GM18507 (cell line): ENCODE data around the gene TXNIP.

Source experiments
- DNase-seq: peaks from one replicate; pipeline ENCODE4 v3.0.0; 2011; ENCODE audit warnings: low read depth; ENCODE audit not compliant: insufficient read length; ENCODE audit errors: extremely low spot score
- FAIRE-seq: peaks from 2 replicates; lab custom pipeline; 2011; peaks lifted over from hg19 to GRCh38; lab: Jason Lieb, UNC

TXNIP gene

DNA sequence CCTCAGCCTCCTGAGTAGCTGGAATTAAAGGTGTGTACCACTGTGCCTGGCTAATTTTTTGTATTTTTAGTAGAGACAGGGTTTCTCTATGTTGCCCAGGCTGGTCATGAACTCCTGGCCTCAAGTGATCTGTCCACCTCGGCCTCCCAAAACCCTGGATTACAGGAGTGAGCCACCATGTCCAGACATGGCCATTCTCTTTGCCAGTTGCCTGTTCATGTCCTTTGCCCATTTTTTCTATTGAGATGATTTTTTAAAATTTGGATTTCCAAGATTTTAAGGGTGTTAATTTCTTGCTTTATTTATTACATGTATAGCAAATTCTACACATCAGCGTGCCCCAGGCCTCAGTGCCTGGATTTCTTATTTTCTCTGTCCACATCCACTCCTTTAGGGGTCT is 29.1 kb downstream of the TXNIP start:
- FAIRE-seq (no peak), DNase-seq (no peak)

DNA sequence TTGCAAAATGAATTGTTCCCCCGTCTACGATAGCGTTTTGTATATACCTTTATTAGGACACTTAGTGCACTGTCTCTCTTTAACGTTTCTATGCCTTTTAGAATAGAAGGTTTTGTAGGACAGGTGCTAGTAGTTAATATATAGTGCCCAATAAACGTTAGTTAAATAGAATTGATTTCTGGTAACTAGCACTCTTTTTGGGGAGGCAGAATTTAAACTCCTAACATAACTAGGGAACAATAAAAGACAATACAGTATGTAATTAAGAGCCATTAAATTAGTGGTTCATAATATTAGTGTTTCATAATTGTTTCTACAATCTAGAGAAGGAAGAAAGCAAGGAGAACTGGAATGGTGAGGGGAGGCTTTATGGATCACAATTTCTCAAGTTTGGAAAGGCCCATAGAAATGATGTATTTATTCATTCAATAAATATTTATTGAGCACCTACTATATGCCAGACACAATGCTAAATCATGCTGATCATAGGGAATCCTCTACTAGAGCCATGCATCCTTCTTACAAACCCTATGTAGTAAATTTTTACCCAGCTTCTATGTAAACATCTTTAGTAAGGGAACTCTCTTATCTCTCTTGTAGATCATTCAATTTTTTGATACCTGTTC is 31.1 kb downstream of the TXNIP start:
- FAIRE-seq (no peak), DNase-seq (no peak)

DNA sequence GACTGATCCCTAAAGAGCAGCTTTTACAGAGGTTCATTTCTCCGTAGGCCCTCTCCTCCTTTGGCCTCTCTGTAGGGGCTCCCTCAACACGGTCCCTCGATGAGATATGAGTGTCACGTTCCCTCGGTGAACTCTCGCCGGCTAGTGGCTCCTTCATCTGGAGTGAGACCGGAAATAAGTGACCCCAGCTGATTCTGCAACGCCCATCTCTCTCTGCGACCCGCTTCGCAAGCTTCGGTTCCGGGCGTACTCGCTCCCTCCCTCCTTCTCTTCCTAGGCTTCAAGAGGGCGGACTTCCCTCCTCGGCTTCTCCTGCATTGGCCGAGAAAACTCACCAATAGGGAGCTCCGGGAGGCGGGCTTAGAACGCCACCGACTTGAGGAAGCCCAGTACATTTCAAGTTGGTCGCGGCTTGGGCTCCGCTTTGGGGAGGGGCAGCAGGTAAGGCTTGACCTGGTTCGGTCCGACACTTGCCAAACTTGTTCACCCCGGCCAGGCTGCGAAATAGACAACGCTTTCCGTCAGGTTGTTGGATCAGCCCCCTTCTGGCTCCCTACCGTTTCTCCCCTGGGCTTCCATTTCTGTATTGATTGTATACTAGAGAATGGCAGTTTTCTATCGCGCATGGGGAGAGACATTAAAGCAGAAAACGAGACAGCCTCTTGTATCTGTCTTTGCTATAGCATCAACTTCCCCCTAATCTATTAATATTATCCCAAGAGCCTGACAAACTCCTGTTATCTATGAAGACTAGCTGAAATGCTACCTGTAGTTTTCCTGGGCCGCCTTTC is 31.9 kb downstream of the TXNIP start, which contains the start of the genes ANKRD34A and POLR3GL:
Gene ANKRD34A (minus strand): TSS at position 248 of the 791 bp plus-strand sequence. CDS start 2,816 bp downstream, outside the sequence.
Gene POLR3GL (plus strand): TSS at position 363 of the 791 bp plus-strand sequence. CDS start 10,176 bp downstream, outside the sequence.
- FAIRE-seq, result peak; percentile 99
- DNase-seq, result peak; percentile 76

DNA sequence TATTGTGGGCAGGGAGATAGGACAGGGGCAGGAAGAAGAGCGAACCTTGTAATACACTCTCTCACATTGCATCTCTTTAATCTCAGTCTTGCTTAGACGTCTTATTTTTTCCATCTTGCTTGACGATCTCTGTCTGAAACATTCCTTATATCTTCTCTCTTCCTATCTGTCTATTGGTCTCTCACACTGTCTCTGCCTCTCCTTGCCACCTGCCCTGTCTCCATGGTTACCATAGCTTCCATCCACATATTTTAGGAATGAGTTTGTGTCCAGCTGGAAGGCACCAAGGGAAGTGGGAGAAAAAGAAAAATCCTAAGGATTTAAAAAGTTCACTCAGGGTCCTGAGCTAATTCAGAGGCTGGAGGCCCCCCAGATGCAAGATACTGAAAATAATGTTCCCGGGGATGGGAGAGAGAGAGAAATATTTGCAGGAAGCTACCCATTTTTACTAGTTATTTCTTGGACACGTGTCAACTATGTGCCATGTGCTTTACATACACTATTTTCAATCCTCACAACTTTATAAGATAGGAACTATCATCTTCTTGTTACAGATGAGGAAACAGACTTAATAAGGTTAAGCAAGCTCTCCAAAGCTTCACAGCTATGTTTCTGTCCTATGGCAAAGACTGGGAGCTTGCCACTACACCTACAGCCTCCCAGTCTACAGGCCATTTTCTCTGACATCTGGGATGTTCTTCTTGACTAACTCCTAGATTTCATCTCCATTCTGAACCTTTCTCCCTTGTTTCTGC is 32.9 kb downstream of the TXNIP start:
- DNase-seq (no peak), FAIRE-seq (no peak)

DNA sequence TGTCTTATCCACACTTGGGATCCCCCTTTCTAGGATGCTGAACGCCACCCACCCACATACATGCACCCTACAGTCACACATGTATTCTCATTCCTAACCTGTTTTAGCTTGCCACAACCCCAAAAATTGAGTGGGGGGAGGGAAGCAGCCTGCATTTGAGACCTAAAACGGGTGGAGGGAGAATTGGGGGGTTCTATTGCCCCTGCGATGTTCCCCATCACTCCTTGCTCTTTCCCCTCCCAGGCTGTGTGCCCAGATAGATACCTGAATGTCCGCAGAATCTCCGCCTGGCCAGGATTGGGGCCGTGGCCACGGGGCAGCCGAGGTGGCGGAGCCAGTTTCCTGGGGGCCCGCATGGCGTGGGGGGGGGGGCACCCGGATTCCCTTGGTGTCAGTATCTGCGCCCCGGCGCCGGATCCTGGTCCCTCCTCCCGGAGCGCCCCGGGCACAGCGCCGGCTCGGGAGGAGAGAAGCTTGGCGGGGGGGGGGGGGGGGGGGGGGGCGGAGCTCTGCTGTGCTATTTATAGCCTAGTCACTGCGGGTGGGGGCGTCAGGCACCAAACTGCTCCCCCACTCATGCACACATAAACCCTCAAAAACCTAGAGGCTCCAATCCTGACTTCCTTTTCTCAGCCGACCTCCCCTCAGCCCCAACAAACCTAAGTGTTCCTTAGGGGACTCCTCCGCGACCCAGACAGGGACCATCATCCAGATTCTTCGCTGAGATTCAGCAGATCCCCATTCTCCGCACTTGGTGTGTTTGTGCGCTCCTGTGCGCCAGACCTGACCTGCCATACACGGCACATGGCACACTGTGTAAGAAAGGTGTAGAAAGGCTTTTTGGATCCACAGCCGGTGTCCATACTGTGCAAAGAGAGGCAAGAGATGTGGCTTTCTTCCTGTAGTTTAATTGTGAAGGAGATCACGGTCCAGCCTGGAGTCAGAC is 33.9 kb downstream of the TXNIP start:
- DNase-seq (no peak), FAIRE-seq (no peak)

DNA sequence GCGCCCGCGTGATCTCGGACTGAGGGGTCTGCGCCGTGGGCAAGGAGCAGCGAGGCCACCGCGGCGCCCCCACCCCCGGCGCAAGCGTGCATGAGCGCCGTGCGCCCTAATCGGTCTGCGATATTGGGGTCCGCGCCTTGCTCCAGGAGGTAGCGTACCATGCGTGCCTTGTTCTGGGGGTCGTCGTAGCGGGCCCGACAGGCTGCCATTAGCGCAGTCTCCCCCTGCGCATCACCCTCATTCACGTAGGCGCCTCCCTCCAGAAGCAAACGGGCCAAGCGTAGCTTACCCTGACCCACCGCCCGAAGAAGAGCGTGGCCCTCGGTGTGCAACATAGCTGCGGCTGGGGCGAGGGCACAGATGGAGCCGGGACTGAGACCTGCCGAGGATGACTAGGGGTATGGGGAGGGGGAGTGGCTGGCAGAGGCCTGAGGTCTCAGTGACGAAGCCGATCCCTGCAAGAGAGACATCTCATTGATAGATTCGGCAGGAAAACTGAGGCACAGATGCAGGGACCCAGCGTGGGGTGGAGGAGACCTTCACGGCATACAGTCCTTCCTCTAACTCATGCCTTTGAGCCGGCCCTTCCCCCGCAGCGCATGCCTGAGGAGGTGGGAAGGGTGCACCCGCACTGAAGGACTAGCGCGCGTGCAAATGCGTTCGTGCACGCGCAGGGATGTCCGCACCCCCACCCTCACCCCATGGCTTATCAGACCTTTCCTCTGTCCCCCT is 34.8 kb downstream of the TXNIP start:
- FAIRE-seq (no peak), DNase-seq (no peak)

DNA sequence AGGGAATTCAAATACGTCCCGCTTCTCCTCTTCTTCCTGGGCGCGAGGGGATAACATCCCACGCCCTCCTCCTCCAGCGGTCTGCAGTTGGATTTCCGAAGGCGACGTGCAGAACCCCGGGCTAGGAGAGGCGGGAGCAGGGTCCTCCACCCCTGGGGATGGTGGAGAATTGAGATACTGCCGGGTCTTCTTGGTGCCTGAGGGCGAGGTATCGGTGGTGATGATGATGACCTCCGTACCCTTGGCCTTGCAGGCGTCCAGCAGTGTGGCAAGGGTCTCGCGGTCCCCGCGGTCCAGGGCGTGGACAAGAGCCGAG is 35.3 kb downstream of the TXNIP start:
- no peak for FAIRE-seq

DNA sequence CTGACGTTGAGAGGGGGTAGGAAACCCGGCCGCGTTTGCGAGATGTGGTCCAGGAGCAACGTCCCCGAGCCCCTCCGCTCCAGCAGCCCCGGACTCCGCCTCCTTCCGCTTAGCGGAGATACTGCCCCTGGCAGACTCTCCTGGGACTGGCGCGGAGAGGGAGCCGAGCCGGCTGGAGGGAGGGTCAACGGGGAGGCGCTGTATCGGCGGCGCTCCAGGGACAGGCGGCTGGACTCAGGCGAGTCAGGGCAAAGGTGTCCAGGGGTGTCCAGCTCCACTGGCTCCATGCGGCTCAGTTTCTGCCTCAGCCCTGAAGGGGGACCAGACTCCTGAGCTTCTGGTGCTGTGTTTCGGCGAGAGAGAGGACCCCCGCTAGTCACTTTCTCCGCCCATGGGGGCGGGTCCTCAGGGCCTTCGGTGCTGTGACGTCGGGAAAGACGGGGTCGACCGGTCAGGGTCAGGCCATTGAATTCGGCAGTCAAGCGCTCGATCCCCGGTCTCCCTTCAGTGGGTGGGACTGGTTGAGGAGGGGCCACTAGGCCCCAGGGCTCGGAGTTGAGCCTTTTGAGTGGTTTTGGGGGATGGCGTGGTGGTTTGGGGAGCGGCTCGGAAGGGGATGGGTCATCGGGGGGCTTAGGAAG is 35.8 kb downstream of the TXNIP start:
- DNase-seq (peak; percentile 30), FAIRE-seq (no peak)

More for the DNA sequence above, 35.3 kb downstream of the TXNIP start:
- no peak for DNase-seq

DNA sequence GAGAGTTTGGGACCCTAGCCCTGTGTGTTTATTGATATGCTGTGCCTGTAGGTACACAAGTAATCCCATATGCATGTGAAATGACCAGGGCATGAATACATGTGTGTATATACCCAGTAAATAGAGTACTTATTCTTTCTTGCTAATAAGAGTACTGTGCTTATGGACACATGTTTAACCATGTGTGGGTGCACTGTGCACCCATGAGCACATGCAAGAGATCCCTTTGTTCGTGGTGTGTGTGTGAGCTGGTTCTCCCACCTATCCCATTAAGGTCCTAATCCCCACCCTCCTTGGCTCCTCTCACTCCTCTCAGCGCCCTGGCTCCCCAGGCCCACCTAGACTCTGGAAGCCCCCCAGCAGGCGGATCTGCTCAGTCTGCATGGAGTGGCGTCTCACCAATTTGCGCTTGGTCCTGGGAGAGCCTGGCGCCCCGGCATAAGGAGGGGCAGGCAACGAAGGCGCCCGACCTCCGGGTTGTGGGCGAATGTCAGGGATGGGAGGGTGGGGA is 36.4 kb downstream of the TXNIP start:
- FAIRE-seq, result no peak

DNA sequence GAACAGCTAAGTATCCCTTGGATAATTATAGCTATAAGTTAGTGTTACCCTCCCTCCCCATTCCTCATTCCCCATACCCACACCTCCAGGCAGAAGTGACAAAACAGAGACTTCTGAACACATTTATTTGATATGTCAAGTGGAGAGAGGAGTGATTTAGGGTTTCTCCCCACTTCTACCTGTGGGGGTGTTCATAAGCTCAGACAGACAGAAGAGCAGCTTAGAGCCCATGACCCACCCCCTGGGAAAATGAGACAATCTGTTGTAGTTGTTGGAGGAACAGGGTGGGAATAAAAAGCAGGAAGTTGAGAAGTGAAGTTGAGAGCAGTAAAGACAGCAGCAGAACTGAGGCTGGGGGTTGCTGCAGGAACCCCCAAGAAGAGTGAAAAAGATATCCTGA is 37.0 kb downstream of the TXNIP start:
- DNase-seq, result no peak
- FAIRE-seq, result no peak

More for the DNA sequence above, 36.4 kb downstream of the TXNIP start:
- no peak for DNase-seq

DNA sequence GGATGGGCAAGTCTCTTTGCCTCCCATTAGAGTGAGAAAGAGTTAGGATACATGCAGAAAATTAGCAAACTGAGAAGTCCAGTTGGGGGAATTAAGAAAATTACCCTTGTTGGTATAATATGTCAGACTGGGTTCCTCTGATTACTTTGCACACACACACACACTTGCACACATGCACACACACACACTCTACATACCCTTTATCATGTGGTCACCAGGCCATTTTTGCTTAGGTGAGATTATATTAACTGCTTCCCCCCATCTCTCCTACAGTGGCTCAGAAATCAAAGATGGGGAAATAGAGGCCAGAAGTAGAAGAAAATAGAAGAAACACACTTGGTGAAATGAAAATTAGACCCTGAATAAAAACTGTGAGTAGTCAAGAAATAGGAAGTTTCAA is 37.6 kb downstream of the TXNIP start:
- DNase-seq, result no peak
- FAIRE-seq, result no peak

DNA sequence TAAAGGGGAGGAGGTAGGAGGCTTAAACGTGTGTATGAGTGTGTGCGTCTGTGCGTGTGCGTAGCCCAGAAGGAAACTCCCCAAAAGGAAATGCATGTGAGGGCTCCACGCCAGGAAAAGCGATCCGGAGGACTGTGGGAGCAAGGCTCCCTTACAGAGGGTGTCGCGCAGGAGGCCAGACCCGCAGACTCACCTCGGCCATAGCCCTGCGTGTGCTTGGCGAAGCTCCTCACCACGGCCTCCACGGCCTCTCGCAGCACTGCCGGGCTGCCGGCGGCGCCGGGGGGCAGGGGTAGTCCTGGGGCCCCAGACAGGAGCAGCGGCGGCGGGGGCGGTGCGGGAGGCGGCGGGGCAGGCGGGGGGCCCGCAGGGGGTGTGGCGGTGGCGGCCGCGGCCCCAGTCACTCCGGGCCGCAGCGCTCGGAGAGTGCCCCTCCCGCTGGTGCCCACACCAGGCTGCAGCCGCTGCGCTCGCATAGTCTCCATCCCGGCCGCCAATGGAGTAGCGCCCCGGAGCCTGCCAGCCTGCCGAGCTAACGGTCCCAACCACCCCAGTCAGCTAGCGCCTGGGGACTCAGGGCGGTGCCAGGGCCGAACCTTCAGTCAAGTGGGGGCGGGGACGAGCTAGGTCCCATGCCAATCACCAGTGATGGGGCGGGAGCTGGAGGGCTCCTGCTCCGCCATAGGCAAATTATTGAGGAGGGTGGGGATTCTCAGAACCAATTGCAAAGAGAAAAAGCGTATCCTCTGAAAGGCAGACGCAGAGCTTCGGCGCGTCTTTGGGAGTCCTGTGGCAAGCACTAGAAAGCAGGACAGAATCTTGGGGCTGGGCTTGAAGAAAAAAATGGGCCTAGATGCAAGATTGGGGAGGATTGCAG is 38.7 kb downstream of the TXNIP start, which contains the start of gene LIX1L:
Gene LIX1L (minus strand): TSS at position 575 of the 877 bp plus-strand sequence. CDS start 90 bp downstream, at position 485.
- peak; percentile 86 for DNase-seq
- peak; percentile 95 for FAIRE-seq

DNA sequence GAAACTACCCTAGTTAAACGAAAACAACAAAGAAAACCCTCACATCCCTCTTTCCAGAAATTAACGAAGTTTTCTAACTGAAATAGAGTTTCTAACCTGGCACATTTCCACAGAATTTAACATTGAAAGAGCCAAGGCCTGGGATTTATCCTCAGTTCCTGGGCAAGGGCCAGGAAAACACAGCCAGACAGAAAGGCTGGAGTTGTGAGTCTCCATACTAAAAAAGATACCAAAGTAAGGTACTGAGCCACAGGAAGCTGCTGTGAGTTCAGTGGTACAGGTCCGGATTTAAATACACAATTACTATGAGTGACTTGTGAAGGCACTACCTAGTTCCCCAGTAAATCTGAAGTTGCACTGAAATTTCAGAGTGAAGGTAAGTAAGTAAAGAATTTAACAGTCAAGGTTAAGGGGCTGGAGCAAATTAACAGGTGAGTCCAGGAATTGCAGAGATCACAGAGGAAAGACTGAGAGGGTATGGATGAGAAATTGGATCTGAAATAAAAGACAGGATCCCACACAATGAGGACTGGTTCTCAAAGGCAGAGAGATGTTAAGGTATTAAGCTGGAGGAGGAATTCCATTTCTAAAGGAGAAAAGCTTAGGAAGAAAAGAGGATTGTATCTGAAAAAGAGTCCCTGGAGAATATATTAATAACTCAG is 39.5 kb downstream of the TXNIP start:
- DNase-seq (no peak), FAIRE-seq (peak; percentile 9)

DNA sequence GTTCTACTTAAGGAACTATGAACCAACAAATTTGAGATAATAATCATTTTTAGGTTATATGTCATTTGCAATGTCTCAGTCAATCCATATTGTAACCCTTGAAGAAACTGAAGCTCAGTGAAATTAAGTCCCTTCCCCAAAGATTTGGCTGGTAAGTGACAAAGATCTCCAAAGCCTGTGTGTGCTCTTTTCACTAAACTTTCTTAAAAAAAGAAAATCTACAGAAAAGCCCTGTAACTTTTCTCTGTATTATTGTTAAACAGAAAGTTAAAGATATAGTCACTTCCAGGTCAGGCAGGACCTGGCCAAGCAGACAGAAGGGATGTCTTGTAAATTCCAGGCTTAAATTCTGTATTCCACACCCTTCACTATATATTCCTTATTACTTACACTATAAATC is 40.0 kb downstream of the TXNIP start:
- no peak for FAIRE-seq
- no peak for DNase-seq

DNA sequence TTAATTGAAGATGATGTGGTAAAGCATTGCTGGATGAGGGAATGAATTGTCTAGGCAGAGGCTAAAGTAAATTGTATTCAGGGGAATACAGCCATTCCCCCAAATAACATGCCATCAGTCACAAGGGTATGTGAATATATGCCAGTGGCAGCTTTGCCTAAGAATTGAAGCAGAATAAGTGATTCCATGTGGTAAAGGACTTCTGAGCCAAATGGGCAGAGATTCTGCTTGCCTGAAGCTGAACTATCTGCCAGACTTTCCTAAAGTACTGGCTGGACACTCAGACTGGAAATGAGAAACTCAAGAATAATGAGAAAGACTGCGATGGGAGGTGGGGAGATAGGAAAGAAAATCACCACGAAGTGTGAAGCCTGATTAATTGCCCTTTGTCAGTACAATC is 40.9 kb downstream of the TXNIP start:
- FAIRE-seq (no peak), DNase-seq (no peak)

DNA sequence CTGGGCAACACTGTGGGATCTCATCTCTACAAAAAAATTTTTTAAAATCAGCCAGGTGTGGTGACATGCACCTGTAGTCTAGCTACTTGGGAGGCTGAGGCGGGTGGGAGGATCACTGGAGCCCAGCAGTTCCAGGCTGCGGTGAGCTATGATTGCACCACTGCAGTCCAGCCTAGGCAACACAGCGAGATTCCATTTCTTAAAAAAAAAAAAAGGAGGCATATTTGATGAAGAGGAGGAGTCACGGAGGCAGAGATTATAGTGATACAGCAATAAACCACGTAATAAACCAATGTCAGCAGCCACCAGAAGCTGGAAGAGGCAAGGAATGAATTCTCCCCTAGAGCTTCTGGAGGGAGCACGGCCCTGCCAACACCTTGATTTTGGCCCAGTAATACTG is 42.5 kb downstream of the TXNIP start:
- no peak for DNase-seq

More for the DNA sequence above, 42.5 kb downstream of the TXNIP start:
- FAIRE-seq, result no peak
